ENCODE measurements around the gene EIF5A. TPM values are rescaled to one million over a fixed set of nuclear protein-coding genes. Genes with fewer than 3 reads are reported as not detected.

The EIF5A gene
- total RNA-seq, 1 experiment from 2014 or later: 1,139 TPM

DNA sequence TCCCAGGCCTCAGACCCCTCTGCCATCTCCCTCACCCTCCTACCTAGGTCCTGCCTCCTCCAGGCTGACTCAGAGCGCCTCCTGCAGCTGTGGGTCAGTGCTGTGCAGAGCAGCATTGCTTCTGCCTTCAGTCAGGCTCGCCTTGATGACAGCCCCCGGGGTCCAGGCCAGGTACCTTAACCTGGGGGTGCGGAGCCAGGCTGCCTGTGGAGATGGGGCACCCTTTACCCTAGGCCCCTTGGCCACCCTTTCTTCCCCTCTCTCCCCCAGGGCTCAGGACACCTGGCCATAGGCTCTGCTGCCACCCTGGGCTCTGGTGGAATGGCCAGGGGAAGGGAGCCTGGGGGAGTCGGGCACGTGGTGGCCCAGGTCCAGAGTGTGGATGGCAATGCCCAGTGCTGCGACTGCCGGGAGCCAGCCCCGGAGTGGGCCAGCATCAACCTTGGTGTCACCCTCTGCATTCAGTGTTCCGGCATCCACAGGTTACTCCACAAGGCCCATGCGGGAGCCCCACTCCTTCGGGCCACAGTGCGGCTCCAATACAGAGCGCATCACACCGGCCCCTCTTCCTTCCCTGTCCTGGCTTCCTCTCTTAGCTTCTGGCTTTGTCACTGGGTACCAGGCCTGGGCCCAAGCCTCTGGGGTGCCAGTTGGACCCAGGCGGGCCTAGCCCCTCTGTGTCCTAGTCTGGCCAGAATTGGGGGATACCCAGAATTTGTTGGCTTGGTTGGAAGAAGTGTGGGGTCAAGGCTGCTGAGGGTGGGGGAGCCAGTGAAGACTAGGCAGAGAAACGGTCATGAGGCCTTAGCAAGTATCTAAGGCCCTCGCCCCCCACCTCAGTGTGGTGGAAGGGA is 39.6 kb downstream of the EIF5A start:
- Histone ChIP-seq H3K4me1 (ENCODE audit: control insufficient read depth in 1 of 2, insufficient read depth in 2 of 2, low read length in 2 of 2) (peaks cover 6 to 22% of the 10 kb centered on the region in 2 experiments), H3K27ac (ENCODE audit: low read depth, low read length) (no peak overlapping the region; the same call in 1 of the 2 replicates), H3K4me3 (replicated peaks in 1 of 2; ENCODE audit: low read depth in 1 of 2, low read length in 2 of 2) (no peak overlapping the region), H3K4me2 (ENCODE audit: low read length) (no peak overlapping the region), H2AFZ (ENCODE audit: low read depth, low read length, poor library complexity, severe bottlenecking) (no peak overlapping the region), H3K9ac (ENCODE audit: low read length) (no peak overlapping the region), H3K27me3 (ENCODE audit: insufficient read depth, low read length) (no peaks in the 10 kb centered on the region), H3K36me3 (ENCODE audit: control insufficient read depth in 1 of 2, insufficient read depth in 2 of 2, low read length in 2 of 2) (no peaks in the 10 kb centered on the region), H3K9me3 (ENCODE audit: control insufficient read depth in 1 of 2, insufficient read depth in 1 of 2, low read depth in 1 of 2, low read length in 2 of 2) (no peaks in the 10 kb centered on the region), H3K9me2 (ENCODE audit: insufficient read depth) (no peaks in the 10 kb centered on the region), H4K20me1 (ENCODE audit: insufficient read depth) (0 out of 2 replicates have a peak, but pooled peaks cover 4% of the 10 kb centered on the region), H3K79me2 (ENCODE audit: insufficient read depth, low read length) (peaks cover 26% of the 10 kb centered on the region)
- no peak for ATAC-seq
- no peak for TF ChIP-seq ELF1 (IDR thresholded peaks at IDR 0.05; ENCODE audit: borderline replicate concordance, low read depth)
- TF ChIP-seq POLR2AphosphoS5 (IDR thresholded peaks at IDR 0.05; ENCODE audit: low read depth, low read length): no peak
- no peak for TF ChIP-seq CEBPB (IDR thresholded peaks at IDR 0.05; ENCODE audit: low read depth)
- no peak for TF ChIP-seq POLR2A (IDR thresholded peaks at IDR 0.05; ENCODE audit: borderline replicate concordance, extremely low read depth, insufficient read depth, insufficient read length)
- TF ChIP-seq EZH2phosphoT487 (IDR thresholded peaks at IDR 0.05; ENCODE audit: borderline replicate concordance): no peak
- TF ChIP-seq, protein P1, sequence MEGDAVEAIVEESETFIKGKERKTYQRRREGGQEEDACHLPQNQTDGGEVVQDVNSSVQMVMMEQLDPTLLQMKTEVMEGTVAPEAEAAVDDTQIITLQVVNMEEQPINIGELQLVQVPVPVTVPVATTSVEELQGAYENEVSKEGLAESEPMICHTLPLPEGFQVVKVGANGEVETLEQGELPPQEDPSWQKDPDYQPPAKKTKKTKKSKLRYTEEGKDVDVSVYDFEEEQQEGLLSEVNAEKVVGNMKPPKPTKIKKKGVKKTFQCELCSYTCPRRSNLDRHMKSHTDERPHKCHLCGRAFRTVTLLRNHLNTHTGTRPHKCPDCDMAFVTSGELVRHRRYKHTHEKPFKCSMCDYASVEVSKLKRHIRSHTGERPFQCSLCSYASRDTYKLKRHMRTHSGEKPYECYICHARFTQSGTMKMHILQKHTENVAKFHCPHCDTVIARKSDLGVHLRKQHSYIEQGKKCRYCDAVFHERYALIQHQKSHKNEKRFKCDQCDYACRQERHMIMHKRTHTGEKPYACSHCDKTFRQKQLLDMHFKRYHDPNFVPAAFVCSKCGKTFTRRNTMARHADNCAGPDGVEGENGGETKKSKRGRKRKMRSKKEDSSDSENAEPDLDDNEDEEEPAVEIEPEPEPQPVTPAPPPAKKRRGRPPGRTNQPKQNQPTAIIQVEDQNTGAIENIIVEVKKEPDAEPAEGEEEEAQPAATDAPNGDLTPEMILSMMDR (IDR thresholded peaks at IDR 0.05 in 2 of 3, conservative IDR thresholded peaks at IDR 0.05 in 1 of 3; ENCODE audit: borderline replicate concordance in 1 of 3, insufficient read depth in 1 of 3, low read depth in 2 of 3, low read length in 2 of 3): no peak
- no peak for TF ChIP-seq SIN3A (IDR thresholded peaks at IDR 0.05; ENCODE audit: low read depth)
- TF ChIP-seq ZNF274 (IDR thresholded peaks at IDR 0.05; ENCODE audit: low read depth, low read length): no peak
- TF ChIP-seq, protein P2, sequence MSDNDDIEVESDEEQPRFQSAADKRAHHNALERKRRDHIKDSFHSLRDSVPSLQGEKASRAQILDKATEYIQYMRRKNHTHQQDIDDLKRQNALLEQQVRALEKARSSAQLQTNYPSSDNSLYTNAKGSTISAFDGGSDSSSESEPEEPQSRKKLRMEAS (IDR thresholded peaks at IDR 0.05): no peak
- TF ChIP-seq RAD21 (IDR thresholded peaks at IDR 0.05; ENCODE audit: low read depth): no peak
- TF ChIP-seq FOSL1 (IDR thresholded peaks at IDR 0.05; ENCODE audit: low read depth): no peak
- no peak for TF ChIP-seq EZH2 (IDR thresholded peaks at IDR 0.05)
- TF ChIP-seq, protein P3, sequence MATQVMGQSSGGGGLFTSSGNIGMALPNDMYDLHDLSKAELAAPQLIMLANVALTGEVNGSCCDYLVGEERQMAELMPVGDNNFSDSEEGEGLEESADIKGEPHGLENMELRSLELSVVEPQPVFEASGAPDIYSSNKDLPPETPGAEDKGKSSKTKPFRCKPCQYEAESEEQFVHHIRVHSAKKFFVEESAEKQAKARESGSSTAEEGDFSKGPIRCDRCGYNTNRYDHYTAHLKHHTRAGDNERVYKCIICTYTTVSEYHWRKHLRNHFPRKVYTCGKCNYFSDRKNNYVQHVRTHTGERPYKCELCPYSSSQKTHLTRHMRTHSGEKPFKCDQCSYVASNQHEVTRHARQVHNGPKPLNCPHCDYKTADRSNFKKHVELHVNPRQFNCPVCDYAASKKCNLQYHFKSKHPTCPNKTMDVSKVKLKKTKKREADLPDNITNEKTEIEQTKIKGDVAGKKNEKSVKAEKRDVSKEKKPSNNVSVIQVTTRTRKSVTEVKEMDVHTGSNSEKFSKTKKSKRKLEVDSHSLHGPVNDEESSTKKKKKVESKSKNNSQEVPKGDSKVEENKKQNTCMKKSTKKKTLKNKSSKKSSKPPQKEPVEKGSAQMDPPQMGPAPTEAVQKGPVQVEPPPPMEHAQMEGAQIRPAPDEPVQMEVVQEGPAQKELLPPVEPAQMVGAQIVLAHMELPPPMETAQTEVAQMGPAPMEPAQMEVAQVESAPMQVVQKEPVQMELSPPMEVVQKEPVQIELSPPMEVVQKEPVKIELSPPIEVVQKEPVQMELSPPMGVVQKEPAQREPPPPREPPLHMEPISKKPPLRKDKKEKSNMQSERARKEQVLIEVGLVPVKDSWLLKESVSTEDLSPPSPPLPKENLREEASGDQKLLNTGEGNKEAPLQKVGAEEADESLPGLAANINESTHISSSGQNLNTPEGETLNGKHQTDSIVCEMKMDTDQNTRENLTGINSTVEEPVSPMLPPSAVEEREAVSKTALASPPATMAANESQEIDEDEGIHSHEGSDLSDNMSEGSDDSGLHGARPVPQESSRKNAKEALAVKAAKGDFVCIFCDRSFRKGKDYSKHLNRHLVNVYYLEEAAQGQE (IDR thresholded peaks at IDR 0.05; ENCODE audit: low read depth): no peak
- no peak for TF ChIP-seq EGR1 (IDR thresholded peaks at IDR 0.05; ENCODE audit: low read depth)
- no peak for TF ChIP-seq CBX3 (IDR thresholded peaks at IDR 0.05; ENCODE audit: low read depth)
- no peak for TF ChIP-seq SRF (IDR thresholded peaks at IDR 0.05; ENCODE audit: low read depth)
- TF ChIP-seq, protein P4, sequence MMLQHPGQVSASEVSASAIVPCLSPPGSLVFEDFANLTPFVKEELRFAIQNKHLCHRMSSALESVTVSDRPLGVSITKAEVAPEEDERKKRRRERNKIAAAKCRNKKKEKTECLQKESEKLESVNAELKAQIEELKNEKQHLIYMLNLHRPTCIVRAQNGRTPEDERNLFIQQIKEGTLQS (IDR thresholded peaks at IDR 0.05): no peak
- TF ChIP-seq TCF7L2 (IDR thresholded peaks at IDR 0.05; ENCODE audit: borderline replicate concordance, extremely low read depth, insufficient read depth, insufficient read length): no peak
- TF ChIP-seq JUND (IDR thresholded peaks at IDR 0.05): no peak
- DNase-seq (ENCODE audit: low read depth, low spot score): no peak
- RAD21 ChIA-PET (ENCODE audit: low non-redundant PET in 1 of 2, low total read pairs in 2 of 2, uncharacterized antibody in 2 of 2, unreplicated experiment in 2 of 2): no interaction called here
- POLR2A ChIA-PET: interaction anchor here (1.3 kb wide), 1 partner anchor 17 kb away, joined by 4 read pairs; no protein-coding TSS in a partner anchor
- no TSS peak for BruUV-seq (replicated peaks)
- intact Hi-C loops (cut with micrococcal nuclease): loop anchor here (1.0 kb wide), 1 partner anchor 67 kb away; no protein-coding TSS in a partner anchor
- CTCF ChIA-PET: no interaction called here

All from HCT116 (cell line).